ENCODE measurements around the gene CDC42BPA. TPM values are rescaled to one million over a fixed set of nuclear protein-coding genes. Genes with fewer than 3 reads are reported as not detected.

CDC42BPA gene
- polyA plus RNA-seq, 2 of the 4 experiments (the other 2 are of a cell fraction), result 11.4 to 28.4 TPM

GRCh38 chr1:226951286-226952117, 366.8 kb downstream of the CDC42BPA start:
- H3K4me3 ChIP-seq, result no peak overlapping the region
- FAIRE-seq, result no peak
- WGBS (ENCODE audit: missing lambda C conversion rate), result 81% methylated on average over 11 of the region's 12 CpGs
- DNase-seq (ENCODE audit: low read depth in 1 of 2, low spot score in 1 of 2), result no peak
- POLR2A ChIA-PET, result interaction anchor here (1.5 kb wide), 1 partner anchor 11 kb away, joined by 5 read pairs; the partner anchor contains the start of gene COQ8A
- no peak for ATAC-seq
- no peaks in the 10 kb centered on the region for H3K9me3 ChIP-seq
- TF ChIP-seq NR3C1 (IDR thresholded peaks at IDR 0.05) (no peak), POLR2AphosphoS2 (conservative IDR thresholded peaks at IDR 0.05; ENCODE audit: low read length) (no peak), HDAC2 (IDR thresholded peaks at IDR 0.05) (no peak), CHD2 (IDR thresholded peaks at IDR 0.05; ENCODE audit: low read length, partially characterized antibody) (no peak), CTCF (IDR thresholded peaks at IDR 0.05) (no peak), FOSB (CRISPR knock-in tag; IDR thresholded peaks at IDR 0.05) (no peak), POLR2A (IDR thresholded peaks at IDR 0.05; ENCODE audit: low read length) (no peak), HEYL (CRISPR knock-in tag; IDR thresholded peaks at IDR 0.05) (no peak)
- H3K27ac ChIP-seq, result no peak overlapping the region
- CTCF ChIA-PET, result no interaction called here
- no peak overlapping the region for H3K4me2 ChIP-seq
- H3K4me1 ChIP-seq, result no peaks in the 10 kb centered on the region

- FAIRE-seq, result no peak
- H3K27ac ChIP-seq, result no peak overlapping the region
- H3K4me2 ChIP-seq, result no peak overlapping the region
- ChIA-PET POLR2A (interaction anchor here (1.5 kb wide), 1 partner anchor 11 kb away, joined by 5 read pairs; the partner anchor contains the start of gene COQ8A), CTCF (no interaction called here)
- DNase-seq (ENCODE audit: low read depth in 1 of 2, low spot score in 1 of 2), result no peak
- no peak for TF ChIP-seq EHF (CRISPR knock-in tag; IDR thresholded peaks at IDR 0.05)
- no peak for TF ChIP-seq RCOR1 (IDR thresholded peaks at IDR 0.05; ENCODE audit: low read depth, low read length)
- no peak for TF ChIP-seq JUN (IDR thresholded peaks at IDR 0.05)
- no peak for TF ChIP-seq USF2 (IDR thresholded peaks at IDR 0.05)
- no peak for TF ChIP-seq REST (IDR thresholded peaks at IDR 0.05)
- TF ChIP-seq ZNF302 (CRISPR knock-in tag; IDR thresholded peaks at IDR 0.05), result no peak
- no peak for TF ChIP-seq FOXS1 (CRISPR knock-in tag; IDR thresholded peaks at IDR 0.05)
- TF ChIP-seq SMC3 (IDR thresholded peaks at IDR 0.05), result no peak
- TF ChIP-seq POLR2AphosphoS2 (conservative IDR thresholded peaks at IDR 0.05; ENCODE audit: low read length), result no peak
- TF ChIP-seq MAFK (IDR thresholded peaks at IDR 0.05; ENCODE audit: partially characterized antibody), result no peak
- TF ChIP-seq E2F6 (IDR thresholded peaks at IDR 0.05; ENCODE audit: borderline replicate concordance, low read depth), result no peak
- no peak for TF ChIP-seq NR3C1 (IDR thresholded peaks at IDR 0.05)
- TF ChIP-seq PBX3 (IDR thresholded peaks at IDR 0.05), result no peak
- TF ChIP-seq RNF2 (IDR thresholded peaks at IDR 0.05; ENCODE audit: borderline replicate concordance, low read depth), result no peak
- peak in 1 of 2 experiments; percentile 47; a peak in 2 of 6 replicates for ATAC-seq
- WGBS (ENCODE audit: missing lambda C conversion rate), result 81% methylated on average over 3 of the region's 6 CpGs
- no peaks in the 10 kb centered on the region for H3K4me1 ChIP-seq
- H3K4me3 ChIP-seq, result no peak overlapping the region
- no peaks in the 10 kb centered on the region for H3K9me3 ChIP-seq
These were observed 367.4 kb downstream of the CDC42BPA start for GRCh38 chr1:226950871-226951270.
